A549 (cell line): Measurements from ENCODE around the gene MCM3. TPM values are rescaled to one million over a fixed set of nuclear protein-coding genes. Genes with fewer than 3 reads are reported as not detected.
A peak's percentile ranks its signal among the peaks of the same experiment; 100 is the strongest.

ENCODE experiments used
- ATAC-seq, 2 experiments: fragments of 200-7000 bp in 1 of 2; fragments of >200 bp in 1 of 2; cut with Nextera tagmentation in 1 of 2; cut with Tn5 transposase in 1 of 2; 3 replicates each; pipeline versions ENCODE4 v1.8.0 to v1.9.1; 2018 to 2020; ENCODE audit warnings: mild to moderate bottlenecking in 1 of 2, moderate library complexity in 1 of 2
- CTCF ChIA-PET: fragments of 300-600 bp; sonication (Branson Sonifier 250); formaldehyde crosslinking; extraction: SDS; loops from one replicate; lab custom pipeline; 2021; ENCODE audit warnings: antibody characterized with exemption, inconsistent platforms; lab: Yijun Ruan, JAX
- POLR2A ChIA-PET: fragments of 350-600 bp; formaldehyde crosslinking; extraction: SDS; loops from one replicate; lab custom pipeline; 2021; ENCODE audit warnings: antibody characterized with exemption, inconsistent platforms; lab: Yijun Ruan, JAX
- DNase-seq, 2 experiments: peaks; one replicate each; pipeline versions ENCODE4 v3.0.0 to v3.0.0-alpha.2; 2011 to 2016; ENCODE audit warnings: low read depth in 1 of 2, low spot score in 1 of 2
- FAIRE-seq: peaks from 2 replicates; lab custom pipeline; 2011; peaks lifted over from hg19 to GRCh38; lab: Jason Lieb, UNC
- H3K27ac ChIP-seq, 2 experiments: fragments of >200 bp; sonication (Bioruptor Twin); formaldehyde crosslinking; 3 replicates each; pipeline ENCODE4 v1.5.1; 2016 to 2017
- H3K4me1 ChIP-seq: fragments of >200 bp; sonication (Bioruptor Twin); formaldehyde crosslinking; 3 replicates; pipeline ENCODE4 v1.6.1; 2016
- H3K4me2 ChIP-seq: fragments of >200 bp; sonication (Bioruptor Twin); formaldehyde crosslinking; 3 replicates; pipeline ENCODE4 v1.6.1; 2016
- H3K4me3 ChIP-seq: fragments of >200 bp; sonication (Bioruptor Twin); formaldehyde crosslinking; 3 replicates; pipeline ENCODE4 v1.5.1; 2016
- H3K9me3 ChIP-seq: fragments of >200 bp; sonication (Bioruptor Twin); formaldehyde crosslinking; 3 replicates; pipeline ENCODE4 v1.6.1; 2016
- BHLHE40 ChIP-seq: IDR thresholded peaks from 2 replicates; pipeline ENCODE4 v1.6.1; 2012; ENCODE audit warnings: low read depth, low read length, inconsistent platforms
- CEBPB ChIP-seq, 2 experiments: fragments of >200 bp in 1 of 2; sonication (Bioruptor Twin) in 1 of 2; formaldehyde crosslinking in 1 of 2; IDR thresholded peaks; 2 replicates each; pipeline ENCODE4 v1.6.1; 2012 to 2016
- CHD2 ChIP-seq: fragments of 150-350 bp; IDR thresholded peaks from 2 replicates; pipeline ENCODE4 v1.6.1; 2014; ENCODE audit warnings: low read length; ENCODE audit not compliant: partially characterized antibody
- CHD4 ChIP-seq: fragments of 200-600 bp; sonication (generic); IDR thresholded peaks from 2 replicates; pipeline ENCODE4 v1.6.1; 2016; ENCODE audit warnings: antibody characterized with exemption, mild to moderate bottlenecking, borderline replicate concordance
- EHMT2 ChIP-seq: fragments of 200-600 bp; sonication (generic); IDR thresholded peaks from 2 replicates; pipeline ENCODE4 v1.6.1; 2016; ENCODE audit warnings: antibody characterized with exemption, low read depth, mild to moderate bottlenecking, moderate library complexity
- EP300 ChIP-seq, 2 experiments: fragments of >200 bp; sonication (Bioruptor Twin); formaldehyde crosslinking; IDR thresholded peaks; 2 replicates in 1 of 2; 3 replicates in 1 of 2; pipeline ENCODE4 v1.6.1; 2016 to 2017
- HEYL ChIP-seq: fragments of 250-450 bp; sonication (Bioruptor Pico); IDR thresholded peaks from 2 replicates; pipeline ENCODE4 v1.8.0; 2021; ENCODE audit warnings: mild to moderate bottlenecking, moderate library complexity
- HOXB13 ChIP-seq: fragments of 250-450 bp; sonication (Bioruptor Pico); IDR thresholded peaks from 2 replicates; pipeline ENCODE4 v1.5.0; 2020; ENCODE audit warnings: low read depth, mild to moderate bottlenecking, moderate library complexity
- MAZ ChIP-seq: fragments of 150-350 bp; IDR thresholded peaks from 2 replicates; pipeline ENCODE4 v1.6.1; 2014; ENCODE audit warnings: antibody characterized with exemption, low read depth, low read length, borderline replicate concordance
- MYC ChIP-seq: IDR thresholded peaks from 2 replicates; pipeline ENCODE4 v1.6.1; 2012; ENCODE audit warnings: mild to moderate bottlenecking, inconsistent platforms, low read length, improper control_type of control experiment, borderline replicate concordance
- RAD21 ChIP-seq, 2 experiments: fragments of >200 bp in 1 of 2; sonication (Bioruptor Twin) in 1 of 2; formaldehyde crosslinking in 1 of 2; IDR thresholded peaks in 1 of 2; conservative IDR thresholded peaks in 1 of 2; 2 replicates in 1 of 2; 3 replicates in 1 of 2; pipeline ENCODE4 v1.6.1; 2012 to 2018; ENCODE audit warnings: inconsistent platforms in 1 of 2
- RARB ChIP-seq: fragments of 250-450 bp; sonication (Bioruptor Pico); IDR thresholded peaks from 2 replicates; pipeline ENCODE4 v1.8.0; 2021; ENCODE audit warnings: mild to moderate bottlenecking, moderate library complexity
- SMC3 ChIP-seq: fragments of >200 bp; sonication (Bioruptor Twin); formaldehyde crosslinking; IDR thresholded peaks from 3 replicates; pipeline ENCODE4 v1.6.1; 2018; ENCODE audit warnings: inconsistent platforms
- SREBF2 ChIP-seq: fragments of 450-650 bp; IDR thresholded peaks from 2 replicates; pipeline ENCODE4 v1.6.1; 2014; ENCODE audit warnings: mild to moderate bottlenecking, moderate library complexity
- ZNF302 ChIP-seq: fragments of 250-450 bp; sonication (Bioruptor Pico); IDR thresholded peaks from 2 replicates; pipeline ENCODE4 v1.9.0; 2021; ENCODE audit warnings: inconsistent platforms, mild to moderate bottlenecking, moderate library complexity
- WGBS: methylation state at CpG from one replicate; pipeline ENCODE4 v1.1.6; 2017; ENCODE audit errors: missing lambda C conversion rate; 5-methylcytosine and 5-hydroxymethylcytosine counted together
- polyA plus RNA-seq, 4 experiments: library from polyadenylated mRNA; depleted of rRNA in 3 of 4; stranded (reverse); fragments of >200 nt; fragmentation: RNase III in 1 of 4; extraction: RNeasy Plus Mini Kit Qiagen cat#74134 plus additional on column Dnase treatment in 1 of 4; gene quantifications; 2 replicates in 3 of 4; 3 replicates in 1 of 4; pipeline ENCODE4 v1.2.3, GENCODE V29; 2011 to 2017
- TF ChIP-seq, protein P1 (sequence below): fragments of 150-350 bp; IDR thresholded peaks from 2 replicates; pipeline ENCODE4 v1.6.1; 2014; ENCODE audit warnings: low read depth, mild to moderate bottlenecking, low read length
- TF ChIP-seq, protein P2 (sequence below): fragments of >200 bp; sonication (Bioruptor Twin); formaldehyde crosslinking; IDR thresholded peaks from 3 replicates; pipeline ENCODE4 v1.5.1; 2016
- TF ChIP-seq, protein P3 (sequence below): fragments of >200 bp; sonication (Bioruptor Twin); formaldehyde crosslinking; IDR thresholded peaks from 2 replicates; pipeline ENCODE4 v1.6.1; 2016
- TF ChIP-seq, protein P4 (sequence below): fragments of >200 bp; sonication (Bioruptor Twin); formaldehyde crosslinking; IDR thresholded peaks from 3 replicates; pipeline ENCODE4 v1.6.1; 2016

Gene MCM3
- polyA plus RNA-seq, 2 of the 4 experiments (the other 2 are of a cell fraction) = 101 to 111 TPM

DNA sequence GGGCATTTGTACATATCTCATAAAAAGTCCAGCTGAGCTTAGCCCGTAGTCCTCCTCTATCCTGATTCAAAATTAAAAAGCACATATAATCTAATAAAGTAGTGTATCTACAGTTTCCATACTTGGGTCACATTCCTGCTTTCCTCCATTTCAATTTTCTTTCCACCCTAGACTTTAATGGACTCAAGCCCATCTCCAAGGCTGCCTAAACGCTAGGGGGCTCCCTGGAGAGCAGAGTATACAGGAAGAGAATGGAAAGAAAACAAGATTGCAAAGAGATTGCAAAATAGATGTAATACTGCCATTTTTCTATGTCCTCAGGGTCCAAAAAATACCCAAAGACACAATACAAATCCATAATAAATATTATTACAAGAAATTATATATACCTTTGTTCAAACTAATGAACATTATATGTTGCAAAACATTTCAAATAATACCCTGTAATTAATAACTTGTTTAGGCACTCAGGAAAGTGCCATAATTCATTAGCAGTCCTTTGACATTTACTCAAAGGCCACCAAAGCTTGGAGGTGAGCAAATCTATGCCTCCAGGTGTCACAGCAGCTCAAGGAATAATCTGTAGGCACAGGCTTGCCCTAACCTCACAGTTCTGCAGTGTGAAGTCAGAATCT lies 2.4 kb upstream of the MCM3 start:
- WGBS = 7% methylated on average over 2 of the region's 2 CpGs
- POLR2A ChIA-PET = no interaction called here
- FAIRE-seq (no peak), ATAC-seq (no peak), DNase-seq (peak; percentile 60 to 73)
- no peak for TF ChIP-seq ZNF302
- TF ChIP-seq CHD2 = no peak
- TF ChIP-seq RAD21 (conservative IDR thresholded peaks at IDR 0.05 in 1 of 2, IDR thresholded peaks at IDR 0.05 in 1 of 2) = peak; percentile 61 to 62
- no peak for TF ChIP-seq EHMT2
- TF ChIP-seq, protein P1, sequence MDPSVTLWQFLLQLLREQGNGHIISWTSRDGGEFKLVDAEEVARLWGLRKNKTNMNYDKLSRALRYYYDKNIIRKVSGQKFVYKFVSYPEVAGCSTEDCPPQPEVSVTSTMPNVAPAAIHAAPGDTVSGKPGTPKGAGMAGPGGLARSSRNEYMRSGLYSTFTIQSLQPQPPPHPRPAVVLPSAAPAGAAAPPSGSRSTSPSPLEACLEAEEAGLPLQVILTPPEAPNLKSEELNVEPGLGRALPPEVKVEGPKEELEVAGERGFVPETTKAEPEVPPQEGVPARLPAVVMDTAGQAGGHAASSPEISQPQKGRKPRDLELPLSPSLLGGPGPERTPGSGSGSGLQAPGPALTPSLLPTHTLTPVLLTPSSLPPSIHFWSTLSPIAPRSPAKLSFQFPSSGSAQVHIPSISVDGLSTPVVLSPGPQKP = no peak
- peak; percentile 73 for TF ChIP-seq SMC3
- peak; percentile 77 to 83; a peak in 3 of 4 replicates for TF ChIP-seq CEBPB (IDR thresholded peaks at IDR 0.05)
- TF ChIP-seq, protein P2, sequence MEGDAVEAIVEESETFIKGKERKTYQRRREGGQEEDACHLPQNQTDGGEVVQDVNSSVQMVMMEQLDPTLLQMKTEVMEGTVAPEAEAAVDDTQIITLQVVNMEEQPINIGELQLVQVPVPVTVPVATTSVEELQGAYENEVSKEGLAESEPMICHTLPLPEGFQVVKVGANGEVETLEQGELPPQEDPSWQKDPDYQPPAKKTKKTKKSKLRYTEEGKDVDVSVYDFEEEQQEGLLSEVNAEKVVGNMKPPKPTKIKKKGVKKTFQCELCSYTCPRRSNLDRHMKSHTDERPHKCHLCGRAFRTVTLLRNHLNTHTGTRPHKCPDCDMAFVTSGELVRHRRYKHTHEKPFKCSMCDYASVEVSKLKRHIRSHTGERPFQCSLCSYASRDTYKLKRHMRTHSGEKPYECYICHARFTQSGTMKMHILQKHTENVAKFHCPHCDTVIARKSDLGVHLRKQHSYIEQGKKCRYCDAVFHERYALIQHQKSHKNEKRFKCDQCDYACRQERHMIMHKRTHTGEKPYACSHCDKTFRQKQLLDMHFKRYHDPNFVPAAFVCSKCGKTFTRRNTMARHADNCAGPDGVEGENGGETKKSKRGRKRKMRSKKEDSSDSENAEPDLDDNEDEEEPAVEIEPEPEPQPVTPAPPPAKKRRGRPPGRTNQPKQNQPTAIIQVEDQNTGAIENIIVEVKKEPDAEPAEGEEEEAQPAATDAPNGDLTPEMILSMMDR = peak; percentile 63
- no peak for TF ChIP-seq RARB
- Histone ChIP-seq H3K4me2 (peak overlapping the region; percentile 16; the same call in 2 of the 3 replicates), H3K9me3 (no peaks in the 10 kb centered on the region), H3K4me1 (peaks cover 17% of the 10 kb centered on the region; the same call in 2 of the 3 replicates), H3K27ac (peak overlapping the region; percentile 47 to 62; a peak in 3 of 6 replicates), H3K4me3 (no peak overlapping the region)
- CTCF ChIA-PET = interaction anchor here (0.6 to 3.4 kb wide), 10 partner anchors 10 to 375 kb away, joined by 3 to 46 read pairs (median 4); partner anchors contain the start of gene PAQR8

DNA sequence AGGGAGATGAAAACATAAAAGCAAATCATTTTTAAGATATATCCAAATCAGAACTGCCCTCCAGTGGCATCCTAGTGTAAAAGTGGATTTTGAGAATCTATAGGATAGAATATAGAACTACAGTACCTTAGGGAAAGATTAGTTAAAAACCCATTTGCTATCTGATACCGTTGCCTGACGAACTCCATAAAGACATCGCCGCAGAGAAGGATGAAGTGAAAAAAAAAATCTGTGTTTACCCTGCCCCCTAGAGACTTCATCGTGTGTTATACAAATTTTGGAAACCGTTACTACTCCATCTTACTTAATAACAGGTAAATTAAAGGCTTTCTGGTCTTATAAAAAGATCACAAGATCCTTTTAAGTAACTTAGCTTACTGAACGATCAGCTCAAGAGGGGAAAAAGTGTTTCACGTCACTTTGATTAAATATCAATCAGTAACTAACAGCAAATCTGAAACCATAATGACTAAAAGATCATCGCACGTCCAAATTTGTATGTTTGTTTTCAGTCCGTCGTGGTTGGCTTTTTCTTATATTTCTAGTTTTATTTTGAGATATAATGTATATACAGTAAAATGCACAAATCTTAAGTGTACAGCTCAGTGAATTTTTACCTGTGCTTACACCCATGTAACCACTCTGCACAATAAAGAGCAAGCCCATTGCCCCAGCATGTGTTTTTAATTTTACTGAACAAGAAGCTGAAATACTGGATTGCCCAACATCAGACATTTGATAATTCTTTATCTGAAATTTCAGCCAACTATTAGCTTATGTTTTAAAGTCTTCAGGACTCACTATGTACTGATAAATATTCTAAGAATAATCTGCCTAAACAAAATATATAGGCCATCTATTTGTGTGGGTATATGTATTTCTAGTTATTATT lies 881 bp upstream of the MCM3 start:
- no peak for FAIRE-seq
- WGBS = 7% methylated on average over 12 of the region's 12 CpGs

DNA sequence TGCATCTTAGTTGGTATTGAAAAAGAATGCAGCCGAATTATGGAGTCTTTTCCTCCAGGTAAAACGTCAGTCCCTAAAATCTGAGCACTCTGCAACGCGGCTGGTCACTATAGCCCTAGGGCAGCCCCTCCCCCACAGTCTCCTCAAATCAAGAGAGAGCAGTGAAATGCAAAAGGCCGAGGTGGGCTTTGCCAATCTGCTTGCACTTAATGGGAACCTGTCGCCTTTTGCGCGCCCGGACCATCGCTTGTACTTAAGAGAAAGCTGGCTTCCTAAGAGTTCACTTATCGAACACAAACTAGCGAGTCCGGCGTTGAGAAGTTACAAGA lies 447 bp downstream of the MCM3 start:
- Histone ChIP-seq H3K4me1 (peaks cover 17% of the 10 kb centered on the region; the same call in 2 of the 3 replicates), H3K4me3 (peak overlapping the region; percentile 72), H3K9me3 (no peaks in the 10 kb centered on the region), H3K27ac (peak overlapping the region; percentile 78 to 91), H3K4me2 (peak overlapping the region; percentile 86)
- DNase-seq (no peak), ATAC-seq (peak; percentile 5 to 37; a peak in 3 of 6 replicates), FAIRE-seq (no peak)
- WGBS = under 1% methylated on average over 12 of the region's 14 CpGs
- TF ChIP-seq, protein P3, sequence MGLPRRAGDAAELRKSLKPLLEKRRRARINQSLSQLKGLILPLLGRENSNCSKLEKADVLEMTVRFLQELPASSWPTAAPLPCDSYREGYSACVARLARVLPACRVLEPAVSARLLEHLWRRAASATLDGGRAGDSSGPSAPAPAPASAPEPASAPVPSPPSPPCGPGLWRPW = no peak
- TF ChIP-seq MAZ = no peak
- TF ChIP-seq EP300 (IDR thresholded peaks at IDR 0.05) = no peak
- TF ChIP-seq HOXB13 = no peak
- TF ChIP-seq BHLHE40 = no peak
- TF ChIP-seq SREBF2 = no peak
- TF ChIP-seq, protein P4, sequence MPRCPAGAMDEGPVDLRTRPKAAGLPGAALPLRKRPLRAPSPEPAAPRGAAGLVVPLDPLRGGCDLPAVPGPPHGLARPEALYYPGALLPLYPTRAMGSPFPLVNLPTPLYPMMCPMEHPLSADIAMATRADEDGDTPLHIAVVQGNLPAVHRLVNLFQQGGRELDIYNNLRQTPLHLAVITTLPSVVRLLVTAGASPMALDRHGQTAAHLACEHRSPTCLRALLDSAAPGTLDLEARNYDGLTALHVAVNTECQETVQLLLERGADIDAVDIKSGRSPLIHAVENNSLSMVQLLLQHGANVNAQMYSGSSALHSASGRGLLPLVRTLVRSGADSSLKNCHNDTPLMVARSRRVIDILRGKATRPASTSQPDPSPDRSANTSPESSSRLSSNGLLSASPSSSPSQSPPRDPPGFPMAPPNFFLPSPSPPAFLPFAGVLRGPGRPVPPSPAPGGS = no peak
- TF ChIP-seq HEYL (CRISPR knock-in tag) = no peak
- TF ChIP-seq MYC = no peak
- ChIA-PET CTCF (interaction anchor here (4.5 kb wide), 1 partner anchor 20 kb away, joined by 35 read pairs; no protein-coding TSS in a partner anchor), POLR2A (no interaction called here)

More for the DNA sequence above, 881 bp upstream of the MCM3 start:
- H3K9me3 ChIP-seq = no peaks in the 10 kb centered on the region
- TF ChIP-seq, protein P2 = 0 out of 3 replicates have a peak, but pooled peaks have one; percentile 4
- TF ChIP-seq CHD4 = no peak
- TF ChIP-seq, all 56 proteins: peak for 1
- ChIA-PET POLR2A (interaction anchor here (0.8 to 1.4 kb wide), 5 partner anchors 35 to 135 kb away, joined by 3 to 7 read pairs (median 4); partner anchors contain the start of genes EFHC1 and PAQR8), CTCF (interaction anchor here (0.7 to 4.5 kb wide), 10 partner anchors 12 to 313 kb away, joined by 3 to 46 read pairs (median 4); partner anchors contain the start of gene PAQR8)
- no peak for DNase-seq
- H3K27ac ChIP-seq = peak overlapping the region; percentile 56 to 77
- peak in 1 of 2 experiments; percentile 33; a peak in 1 of 6 replicates for ATAC-seq
- H3K4me1 ChIP-seq = peaks cover 17% of the 10 kb centered on the region; the same call in 2 of the 3 replicates
- H3K4me3 ChIP-seq = peak overlapping the region; percentile 44
- H3K4me2 ChIP-seq = peak overlapping the region; percentile 80
